Measurements from ENCODE around the gene KLHDC2. TPM values are rescaled to one million over a fixed set of nuclear protein-coding genes. Genes with fewer than 3 reads are reported as not detected.
A peak's percentile ranks its signal among the peaks of the same experiment; 100 is the strongest.
"Not testable (repeated sequence)": the region's sequence is repeated elsewhere in the genome, so short reads cannot be mapped to it uniquely, and the experiment has no call there.

The KLHDC2 gene
- total RNA-seq, 1 donor from 2014 or later: 48.7 TPM

DNA sequence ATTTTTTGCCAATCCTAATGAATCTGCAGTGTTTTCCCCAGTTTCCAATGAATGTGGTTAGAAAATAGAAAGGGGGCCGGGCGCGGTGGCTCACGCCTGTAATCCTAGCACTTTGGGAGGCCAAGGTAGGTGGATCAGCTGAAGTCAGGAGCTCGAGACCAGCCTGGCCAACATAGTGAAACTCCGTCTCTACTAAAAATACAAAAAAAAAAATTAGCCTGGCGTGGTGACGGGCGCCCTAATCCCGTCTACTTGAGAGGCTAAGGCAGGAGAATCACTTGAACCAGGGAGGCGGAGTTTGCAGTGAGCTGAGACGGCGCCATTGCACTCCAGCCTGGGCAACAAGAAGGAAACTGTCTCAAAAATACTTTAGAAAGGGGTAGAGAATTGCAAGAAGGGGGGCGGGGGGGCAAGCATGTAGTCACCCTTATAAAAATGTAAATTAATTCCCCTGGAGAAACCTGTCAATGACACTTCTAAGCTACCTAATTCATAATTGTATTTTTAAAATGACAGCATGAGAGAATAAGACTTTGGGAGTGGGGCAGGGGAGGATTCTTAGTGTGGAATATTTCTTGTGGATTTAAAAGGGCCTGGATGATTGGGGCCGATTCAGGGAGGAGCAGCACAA lies 1.7 kb downstream of the KLHDC2 start:
- Mint-ChIP-seq H3K9me3 (ENCODE audit: unreplicated experiment) (peaks cover 15% of the 10 kb centered on the region), H3K4me1 (ENCODE audit: low read depth, unreplicated experiment) (peaks cover 1% of the 10 kb centered on the region), H3K36me3 (ENCODE audit: unreplicated experiment) (no peaks in the 10 kb centered on the region), H3K27me3 (ENCODE audit: unreplicated experiment) (peaks cover 13% of the 10 kb centered on the region), H3K4me3 (ENCODE audit: unreplicated experiment) (peak overlapping the region; percentile 93), H3K27ac (ENCODE audit: unreplicated experiment) (peak overlapping the region; percentile 99)
- TF ChIP-seq, protein P1, sequence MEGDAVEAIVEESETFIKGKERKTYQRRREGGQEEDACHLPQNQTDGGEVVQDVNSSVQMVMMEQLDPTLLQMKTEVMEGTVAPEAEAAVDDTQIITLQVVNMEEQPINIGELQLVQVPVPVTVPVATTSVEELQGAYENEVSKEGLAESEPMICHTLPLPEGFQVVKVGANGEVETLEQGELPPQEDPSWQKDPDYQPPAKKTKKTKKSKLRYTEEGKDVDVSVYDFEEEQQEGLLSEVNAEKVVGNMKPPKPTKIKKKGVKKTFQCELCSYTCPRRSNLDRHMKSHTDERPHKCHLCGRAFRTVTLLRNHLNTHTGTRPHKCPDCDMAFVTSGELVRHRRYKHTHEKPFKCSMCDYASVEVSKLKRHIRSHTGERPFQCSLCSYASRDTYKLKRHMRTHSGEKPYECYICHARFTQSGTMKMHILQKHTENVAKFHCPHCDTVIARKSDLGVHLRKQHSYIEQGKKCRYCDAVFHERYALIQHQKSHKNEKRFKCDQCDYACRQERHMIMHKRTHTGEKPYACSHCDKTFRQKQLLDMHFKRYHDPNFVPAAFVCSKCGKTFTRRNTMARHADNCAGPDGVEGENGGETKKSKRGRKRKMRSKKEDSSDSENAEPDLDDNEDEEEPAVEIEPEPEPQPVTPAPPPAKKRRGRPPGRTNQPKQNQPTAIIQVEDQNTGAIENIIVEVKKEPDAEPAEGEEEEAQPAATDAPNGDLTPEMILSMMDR (IDR thresholded peaks at IDR 0.05; ENCODE audit: partially characterized antibody, unreplicated experiment): no peak
- DNase-seq: no peak

DNA sequence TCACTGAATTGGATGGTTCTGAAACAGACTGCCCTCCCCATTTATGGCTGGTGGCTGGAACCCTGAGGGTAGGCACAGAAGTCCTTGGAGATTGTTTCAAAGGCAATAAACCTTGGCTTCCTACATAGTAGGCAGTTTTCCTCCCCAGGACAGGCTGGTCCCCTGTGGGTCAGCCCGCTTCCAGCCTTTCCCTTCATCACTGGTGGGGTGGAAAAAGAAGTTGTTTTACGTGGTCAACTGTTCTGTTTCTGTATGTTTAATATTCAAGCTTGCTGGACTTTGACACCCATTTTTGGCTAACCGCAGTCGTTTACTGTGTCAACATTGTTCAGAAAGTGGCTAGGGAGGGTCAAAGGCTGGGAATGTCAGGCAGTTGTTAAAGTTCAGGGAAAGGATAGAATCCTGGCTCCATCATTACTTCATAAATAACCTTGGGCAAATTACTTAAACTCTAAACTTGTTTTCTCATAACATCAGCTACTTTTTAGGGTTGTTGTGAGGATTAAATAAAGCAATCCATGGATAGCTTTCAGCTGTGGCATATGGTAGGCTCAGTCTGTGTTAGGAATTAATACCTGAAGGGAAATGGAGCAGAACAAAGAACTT lies 2.4 kb downstream of the KLHDC2 start:
- Mint-ChIP-seq H3K27me3 (ENCODE audit: unreplicated experiment) (peaks cover 13% of the 10 kb centered on the region), H3K9me3 (ENCODE audit: unreplicated experiment) (peaks cover 15% of the 10 kb centered on the region), H3K36me3 (ENCODE audit: unreplicated experiment) (no peaks in the 10 kb centered on the region), H3K4me3 (ENCODE audit: unreplicated experiment) (peak overlapping the region; percentile 93), H3K27ac (ENCODE audit: unreplicated experiment) (no peak overlapping the region), H3K4me1 (ENCODE audit: low read depth, unreplicated experiment) (peaks cover 1% of the 10 kb centered on the region)
- TF ChIP-seq, protein P1 (IDR thresholded peaks at IDR 0.05; ENCODE audit: partially characterized antibody, unreplicated experiment): no peak
- no peak for DNase-seq

DNA sequence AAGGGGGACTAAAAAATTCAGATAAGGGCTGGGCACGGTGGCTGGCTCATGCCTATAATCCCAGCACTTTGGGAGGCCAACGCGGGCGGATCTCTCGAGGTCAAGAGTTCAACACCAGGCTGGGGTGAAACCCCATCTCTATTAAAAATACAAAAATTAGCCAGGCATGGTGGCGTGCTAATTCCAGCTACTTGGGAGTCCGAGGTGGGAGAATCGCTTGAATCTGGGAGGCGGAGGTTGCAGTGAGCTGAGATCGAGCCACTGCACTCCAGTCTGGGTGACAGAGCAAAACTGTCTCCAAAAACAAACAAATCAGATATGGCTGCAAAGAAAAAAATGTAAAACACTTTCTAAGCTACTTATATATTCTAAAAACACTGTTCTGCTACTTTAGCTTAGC lies 3.7 kb downstream of the KLHDC2 start:
- not testable (repeated sequence) for H3K36me3 Mint-ChIP-seq (ENCODE audit: unreplicated experiment); H3K27ac Mint-ChIP-seq (ENCODE audit: unreplicated experiment); H3K4me3 Mint-ChIP-seq (ENCODE audit: unreplicated experiment); H3K4me1 Mint-ChIP-seq (ENCODE audit: low read depth, unreplicated experiment); DNase-seq
- peaks cover 12% of the 10 kb centered on the region for H3K9me3 Mint-ChIP-seq (ENCODE audit: unreplicated experiment)
- H3K27me3 Mint-ChIP-seq (ENCODE audit: unreplicated experiment): peaks cover 13% of the 10 kb centered on the region

DNA sequence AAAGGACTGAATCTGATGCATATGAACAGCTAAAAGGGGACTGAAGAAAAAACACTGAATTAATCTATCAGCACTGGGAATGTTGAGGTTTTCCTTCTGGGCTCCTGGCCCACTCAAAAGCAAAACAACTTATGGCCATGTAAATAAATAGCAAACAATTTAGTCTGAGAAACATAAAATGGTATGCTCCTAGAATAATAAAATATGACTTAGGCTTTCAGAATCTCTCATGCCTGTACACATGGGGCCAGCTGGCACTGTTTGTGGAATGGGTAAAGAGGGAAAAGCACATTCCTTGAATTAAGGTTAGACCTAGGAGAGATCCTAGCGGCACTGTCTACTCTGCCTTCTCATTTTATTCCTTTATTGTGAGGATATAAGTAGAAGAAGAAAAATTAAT lies 6.2 kb downstream of the KLHDC2 start:
- H3K4me1 Mint-ChIP-seq (ENCODE audit: low read depth, unreplicated experiment): peaks cover 1% of the 10 kb centered on the region
- TF ChIP-seq, protein P1 (IDR thresholded peaks at IDR 0.05; ENCODE audit: partially characterized antibody, unreplicated experiment): no peak

DNA sequence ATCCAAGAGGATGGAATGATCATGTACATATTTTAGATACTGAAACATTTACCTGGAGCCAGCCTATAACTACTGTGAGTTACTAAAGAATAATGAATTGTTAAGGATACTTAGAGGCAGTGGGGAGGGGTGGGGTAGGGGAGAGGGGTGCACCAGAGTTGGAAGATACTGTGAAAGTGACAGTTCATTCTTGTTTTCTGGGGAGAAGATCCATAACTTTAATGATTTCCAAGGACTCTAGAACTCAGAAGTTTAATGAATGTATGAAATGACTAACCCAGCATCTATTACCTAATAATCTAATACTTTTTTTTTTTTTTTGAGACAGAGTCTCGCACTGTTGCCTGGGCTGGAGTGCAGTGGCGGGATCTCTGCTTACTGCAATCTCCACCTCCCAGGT lies 10.5 kb downstream of the KLHDC2 start:
- Mint-ChIP-seq H3K36me3 (ENCODE audit: unreplicated experiment) (no peaks in the 10 kb centered on the region), H3K27me3 (ENCODE audit: unreplicated experiment) (no peaks in the 10 kb centered on the region), H3K4me1 (ENCODE audit: low read depth, unreplicated experiment) (no peaks in the 10 kb centered on the region), H3K27ac (ENCODE audit: unreplicated experiment) (no peak overlapping the region), H3K4me3 (ENCODE audit: unreplicated experiment) (no peak overlapping the region), H3K9me3 (ENCODE audit: unreplicated experiment) (no peaks in the 10 kb centered on the region)
- TF ChIP-seq, protein P1 (IDR thresholded peaks at IDR 0.05; ENCODE audit: partially characterized antibody, unreplicated experiment): no peak
- DNase-seq: no peak

More for the DNA sequence above, 6.2 kb downstream of the KLHDC2 start:
- Mint-ChIP-seq H3K9me3 (ENCODE audit: unreplicated experiment) (peaks cover under 1% of the 10 kb centered on the region), H3K27ac (ENCODE audit: unreplicated experiment) (no peak overlapping the region), H3K36me3 (ENCODE audit: unreplicated experiment) (no peaks in the 10 kb centered on the region), H3K27me3 (ENCODE audit: unreplicated experiment) (peaks cover 3% of the 10 kb centered on the region), H3K4me3 (ENCODE audit: unreplicated experiment) (no peak overlapping the region)
- no peak for DNase-seq

DNA sequence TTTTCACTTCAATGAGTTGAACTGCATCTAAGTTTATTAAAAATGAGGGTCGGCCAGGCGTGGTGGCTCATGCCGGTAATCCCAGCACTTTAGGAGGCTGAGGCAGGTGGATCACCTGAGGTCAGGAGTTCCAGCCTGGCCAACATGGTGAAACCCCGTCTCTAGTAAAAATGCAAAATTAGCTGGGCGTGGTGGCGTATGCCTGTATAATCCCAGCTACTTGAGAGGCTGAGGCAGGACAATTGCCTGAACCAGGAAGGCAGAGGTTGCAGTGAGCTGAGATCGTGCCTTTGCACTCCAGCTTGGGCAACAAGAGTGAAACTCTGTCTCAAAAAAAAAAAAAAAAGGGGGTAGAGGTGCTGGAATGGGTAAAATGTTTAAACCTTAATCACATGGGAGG lies 13.1 kb downstream of the KLHDC2 start:
- not testable (repeated sequence) for H3K27ac Mint-ChIP-seq (ENCODE audit: unreplicated experiment); H3K9me3 Mint-ChIP-seq (ENCODE audit: unreplicated experiment); DNase-seq; H3K4me3 Mint-ChIP-seq (ENCODE audit: unreplicated experiment); H3K36me3 Mint-ChIP-seq (ENCODE audit: unreplicated experiment); H3K4me1 Mint-ChIP-seq (ENCODE audit: low read depth, unreplicated experiment); H3K27me3 Mint-ChIP-seq (ENCODE audit: unreplicated experiment)

Measured in glutamatergic neuron (in vitro differentiated cells).